Lower leg skin (tissue), 3 donors: Measurements from ENCODE around the gene DTX2.
"Not testable (repeated sequence)": the region's sequence is repeated elsewhere in the genome, so short reads cannot be mapped to it uniquely, and the experiment has no call there.

Experiments
- CTCF ChIP-seq, 3 donors: fragments of 450-650 bp; IDR thresholded peaks; one replicate each; pipeline ENCODE4 v1.5.1; 2016; ENCODE audit warnings: antibody characterized with exemption in 3 of 3, mild to moderate bottlenecking in 3 of 3, moderate library complexity in 2 of 3
- POLR2A ChIP-seq, 2 donors: fragments of 450-650 bp; IDR thresholded peaks; one replicate each; pipeline ENCODE4 v1.6.1; 2016 to 2017; ENCODE audit warnings: antibody characterized with exemption in 2 of 2, mild to moderate bottlenecking in 1 of 2, moderate library complexity in 1 of 2

GRCh38 chr7:76479628-76480027, 18.1 kb downstream of the DTX2 start:
- TF ChIP-seq CTCF, POLR2A (IDR thresholded peaks at IDR 0.05): not testable (repeated sequence)
